ENCODE measurements around the gene PBXIP1. TPM values are rescaled to one million over a fixed set of nuclear protein-coding genes. Genes with fewer than 3 reads are reported as not detected.

PBXIP1 gene
- total RNA-seq, 1 donor from 2014 or later, result 56.2 TPM

- Mint-ChIP-seq H3K36me3 (peaks cover 5% of the 10 kb centered on the region), H3K9me3 (no peaks in the 10 kb centered on the region), H3K27ac (peak within 1 kb of the TSS; percentile 13), H3K4me1 (peaks cover 40% of the 10 kb centered on the region), H3K27me3 (ENCODE audit: low read depth) (no peaks in the 10 kb centered on the region), H3K4me3 (peak within 1 kb of the TSS; percentile 59)
- peak; percentile 74 to 85 for DNase-seq (ENCODE audit: low spot score in 2 of 2, unreplicated experiment in 2 of 2)
- TF ChIP-seq CTCF (IDR thresholded peaks at IDR 0.05; ENCODE audit: unreplicated experiment), result no peak
These were observed 14.9 kb upstream of the PBXIP1 start, which contains the start of gene SHC1 for GRCh38 chr1:154970631-154971340. SHC1 (minus strand) TSS chr1:154970747; CDS start chr1:154970526, 221 bp downstream.

- Mint-ChIP-seq H3K27me3 (ENCODE audit: low read depth) (no peaks in the 10 kb centered on the region), H3K4me1 (peaks cover 40% of the 10 kb centered on the region), H3K9me3 (no peaks in the 10 kb centered on the region), H3K4me3 (peak overlapping the region; percentile 59), H3K36me3 (peaks cover 9% of the 10 kb centered on the region), H3K27ac (peak overlapping the region; percentile 13)
- DNase-seq (ENCODE audit: low spot score in 2 of 2, unreplicated experiment in 2 of 2), result no peak
- no peak for TF ChIP-seq CTCF (IDR thresholded peaks at IDR 0.05; ENCODE audit: unreplicated experiment)
These were observed 14.1 kb upstream of the PBXIP1 start for GRCh38 chr1:154969860-154970452.

GRCh38 chr1:154969246-154969645, 13.3 kb upstream of the PBXIP1 start:
- no peak for TF ChIP-seq CTCF (IDR thresholded peaks at IDR 0.05; ENCODE audit: unreplicated experiment)
- peaks cover 9% of the 10 kb centered on the region for H3K36me3 Mint-ChIP-seq
- H3K27ac Mint-ChIP-seq, result peak overlapping the region; percentile 13
- H3K4me3 Mint-ChIP-seq, result peak overlapping the region; percentile 59
- no peaks in the 10 kb centered on the region for H3K9me3 Mint-ChIP-seq
- DNase-seq (ENCODE audit: low spot score in 2 of 2, unreplicated experiment in 2 of 2), result no peak
- H3K4me1 Mint-ChIP-seq, result peaks cover 40% of the 10 kb centered on the region
- no peaks in the 10 kb centered on the region for H3K27me3 Mint-ChIP-seq (ENCODE audit: low read depth)

- Mint-ChIP-seq H3K4me3 (peak overlapping the region; percentile 59), H3K9me3 (no peaks in the 10 kb centered on the region), H3K36me3 (peaks cover 11% of the 10 kb centered on the region), H3K27ac (peak overlapping the region; percentile 48), H3K4me1 (peaks cover 42% of the 10 kb centered on the region), H3K27me3 (ENCODE audit: low read depth) (no peaks in the 10 kb centered on the region)
- no peak for DNase-seq (ENCODE audit: low spot score in 2 of 2, unreplicated experiment in 2 of 2)
- TF ChIP-seq CTCF (IDR thresholded peaks at IDR 0.05; ENCODE audit: unreplicated experiment), result no peak
These were observed 12.8 kb upstream of the PBXIP1 start for GRCh38 chr1:154968731-154969130.

GRCh38 chr1:154967331-154967950, 11.5 kb upstream of the PBXIP1 start:
- H3K36me3 Mint-ChIP-seq, result peaks cover 12% of the 10 kb centered on the region
- peaks cover 47% of the 10 kb centered on the region for H3K4me1 Mint-ChIP-seq
- no peak overlapping the region for H3K27ac Mint-ChIP-seq
- no peak overlapping the region for H3K4me3 Mint-ChIP-seq
- H3K27me3 Mint-ChIP-seq (ENCODE audit: low read depth), result no peaks in the 10 kb centered on the region
- no peak for DNase-seq (ENCODE audit: low spot score in 2 of 2, unreplicated experiment in 2 of 2)
- no peak for TF ChIP-seq CTCF (IDR thresholded peaks at IDR 0.05; ENCODE audit: unreplicated experiment)
- H3K9me3 Mint-ChIP-seq, result no peaks in the 10 kb centered on the region
